ENCODE results near the gene RASAL3.

DNA sequence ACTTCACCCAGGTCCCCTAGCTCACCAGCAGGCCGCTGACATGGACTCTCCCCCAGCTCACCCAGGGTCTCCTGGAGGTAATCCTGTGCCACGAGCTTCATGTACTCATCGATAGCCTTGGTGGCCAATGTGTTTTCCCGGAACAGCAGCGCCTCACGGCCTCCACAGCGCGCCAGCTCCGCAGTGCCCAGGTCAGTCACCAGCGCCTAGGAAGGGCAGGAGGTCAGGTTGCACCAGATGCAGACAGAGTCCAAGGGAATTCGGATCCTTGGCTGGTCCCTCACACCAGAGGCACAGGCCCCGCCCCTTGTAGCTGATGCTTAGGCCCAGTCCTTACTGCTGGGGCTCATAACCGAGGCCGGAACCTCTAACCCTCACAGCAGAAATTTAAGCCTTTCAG, 7.9 kb downstream of the RASAL3 start:
- TF ChIP-seq, protein P1, sequence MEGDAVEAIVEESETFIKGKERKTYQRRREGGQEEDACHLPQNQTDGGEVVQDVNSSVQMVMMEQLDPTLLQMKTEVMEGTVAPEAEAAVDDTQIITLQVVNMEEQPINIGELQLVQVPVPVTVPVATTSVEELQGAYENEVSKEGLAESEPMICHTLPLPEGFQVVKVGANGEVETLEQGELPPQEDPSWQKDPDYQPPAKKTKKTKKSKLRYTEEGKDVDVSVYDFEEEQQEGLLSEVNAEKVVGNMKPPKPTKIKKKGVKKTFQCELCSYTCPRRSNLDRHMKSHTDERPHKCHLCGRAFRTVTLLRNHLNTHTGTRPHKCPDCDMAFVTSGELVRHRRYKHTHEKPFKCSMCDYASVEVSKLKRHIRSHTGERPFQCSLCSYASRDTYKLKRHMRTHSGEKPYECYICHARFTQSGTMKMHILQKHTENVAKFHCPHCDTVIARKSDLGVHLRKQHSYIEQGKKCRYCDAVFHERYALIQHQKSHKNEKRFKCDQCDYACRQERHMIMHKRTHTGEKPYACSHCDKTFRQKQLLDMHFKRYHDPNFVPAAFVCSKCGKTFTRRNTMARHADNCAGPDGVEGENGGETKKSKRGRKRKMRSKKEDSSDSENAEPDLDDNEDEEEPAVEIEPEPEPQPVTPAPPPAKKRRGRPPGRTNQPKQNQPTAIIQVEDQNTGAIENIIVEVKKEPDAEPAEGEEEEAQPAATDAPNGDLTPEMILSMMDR (IDR thresholded peaks at IDR 0.05) = no peak
- no peak for TF ChIP-seq POLR2A (IDR thresholded peaks at IDR 0.05)
